ENCODE data around the gene HTRA3. TPM values are rescaled to one million over a fixed set of nuclear protein-coding genes. Genes with fewer than 3 reads are reported as not detected.

Gene HTRA3
- total RNA-seq, 1 donor from 2014 or later: 3.4 TPM

DNA sequence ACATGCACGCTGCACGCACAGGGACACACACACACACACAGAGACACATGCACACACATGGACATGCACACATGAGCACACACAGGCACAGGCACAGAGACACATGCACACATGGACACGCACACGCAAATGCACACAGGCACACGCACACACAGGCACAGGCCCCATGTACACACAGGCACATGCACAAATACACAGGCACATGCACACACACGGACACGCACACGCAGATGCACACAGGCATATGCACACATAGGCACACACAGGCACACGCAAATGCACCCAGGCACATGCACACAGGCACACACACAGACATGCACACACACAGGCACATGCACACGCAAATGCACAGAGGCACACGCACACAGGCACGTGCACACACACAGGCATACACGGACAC, 30.3 kb upstream of the HTRA3 start:
- peaks cover 6% of the 10 kb centered on the region for H3K4me1 Mint-ChIP-seq
- H3K27ac Mint-ChIP-seq (ENCODE audit: unreplicated experiment): peak overlapping the region; percentile 57
- no peaks in the 10 kb centered on the region for H3K27me3 Mint-ChIP-seq (ENCODE audit: low read depth)
- H3K4me3 Mint-ChIP-seq: no peak overlapping the region
- no peak for TF ChIP-seq CTCF (conservative IDR thresholded peaks at IDR 0.05)
- H3K36me3 Mint-ChIP-seq (ENCODE audit: low read depth): no peaks in the 10 kb centered on the region
- DNase-seq (ENCODE audit: low read depth, low spot score): no peak
- no peaks in the 10 kb centered on the region for H3K9me3 Mint-ChIP-seq

DNA sequence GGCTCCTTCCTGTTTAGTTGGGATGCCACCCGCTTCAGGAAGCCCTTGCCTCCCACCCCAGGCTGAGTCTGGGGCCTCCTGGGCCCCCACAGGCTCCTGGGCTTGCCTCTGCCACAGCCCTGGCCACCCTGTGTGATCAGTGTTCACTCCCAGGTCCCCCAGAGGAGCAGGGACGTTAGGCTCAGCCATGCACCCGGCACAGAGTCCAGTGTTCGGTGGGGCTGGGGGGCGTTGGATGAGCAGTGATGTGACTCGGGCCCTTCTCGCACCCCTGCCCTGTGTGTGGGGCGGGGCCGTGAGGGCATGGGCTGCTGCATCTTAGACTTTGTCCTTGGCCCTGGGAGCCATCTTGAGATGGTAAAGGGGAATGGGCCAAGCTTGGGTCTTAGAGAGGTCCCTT, 29.9 kb upstream of the HTRA3 start:
- Mint-ChIP-seq H3K9me3 (no peaks in the 10 kb centered on the region), H3K36me3 (ENCODE audit: low read depth) (no peaks in the 10 kb centered on the region), H3K4me3 (no peak overlapping the region), H3K27me3 (ENCODE audit: low read depth) (no peaks in the 10 kb centered on the region), H3K4me1 (peaks cover 6% of the 10 kb centered on the region), H3K27ac (ENCODE audit: unreplicated experiment) (no peak overlapping the region)
- no peak for TF ChIP-seq CTCF (conservative IDR thresholded peaks at IDR 0.05)
- no peak for DNase-seq (ENCODE audit: low read depth, low spot score)

- no peak for DNase-seq (ENCODE audit: low read depth, low spot score)
- TF ChIP-seq CTCF (conservative IDR thresholded peaks at IDR 0.05): no peak
- Mint-ChIP-seq H3K27me3 (ENCODE audit: low read depth) (no peaks in the 10 kb centered on the region), H3K4me1 (peaks cover 6% of the 10 kb centered on the region), H3K36me3 (ENCODE audit: low read depth) (no peaks in the 10 kb centered on the region), H3K4me3 (no peak overlapping the region), H3K9me3 (no peaks in the 10 kb centered on the region), H3K27ac (ENCODE audit: unreplicated experiment) (no peak overlapping the region)
Measured at GRCh38 chr4:8240211-8241041, 29.1 kb upstream of the HTRA3 start.

GRCh38 chr4:8241211-8241779, 28.3 kb upstream of the HTRA3 start:
- H3K4me1 Mint-ChIP-seq: peaks cover 6% of the 10 kb centered on the region
- TF ChIP-seq CTCF (conservative IDR thresholded peaks at IDR 0.05): no peak

GRCh38 chr4:8241895-8242696, 27.5 kb upstream of the HTRA3 start:
- Mint-ChIP-seq H3K27ac (ENCODE audit: unreplicated experiment) (no peak overlapping the region), H3K36me3 (ENCODE audit: low read depth) (no peaks in the 10 kb centered on the region), H3K4me3 (no peak overlapping the region), H3K9me3 (no peaks in the 10 kb centered on the region), H3K27me3 (ENCODE audit: low read depth) (no peaks in the 10 kb centered on the region), H3K4me1 (peaks cover 6% of the 10 kb centered on the region)
- peak; percentile 99 for DNase-seq (ENCODE audit: low read depth, low spot score)
- TF ChIP-seq CTCF (conservative IDR thresholded peaks at IDR 0.05): peak; percentile 98

More at GRCh38 chr4:8241211-8241779, 28.3 kb upstream of the HTRA3 start:
- H3K27me3 Mint-ChIP-seq (ENCODE audit: low read depth): no peaks in the 10 kb centered on the region
- H3K36me3 Mint-ChIP-seq (ENCODE audit: low read depth): no peaks in the 10 kb centered on the region
- no peak overlapping the region for H3K4me3 Mint-ChIP-seq
- H3K27ac Mint-ChIP-seq (ENCODE audit: unreplicated experiment): no peak overlapping the region
- no peaks in the 10 kb centered on the region for H3K9me3 Mint-ChIP-seq
- DNase-seq (ENCODE audit: low read depth, low spot score): no peak

All from neural crest cell (in vitro differentiated cells).